ENCODE data around the gene NCS1.
"Not testable (repeated sequence)": the region's sequence is repeated elsewhere in the genome, so short reads cannot be mapped to it uniquely, and the experiment has no call there.

Gene NCS1

GRCh38 chr9:130276121-130276520 lies 103.9 kb downstream of the NCS1 start:
- Mint-ChIP-seq H3K27ac (no peak overlapping the region), H3K27me3 (ENCODE audit: low read depth) (peaks cover 40% of the 10 kb centered on the region), H3K4me3 (no peak overlapping the region), H3K4me1 (no peaks in the 10 kb centered on the region), H3K9me3 (no peaks in the 10 kb centered on the region), H3K36me3 (ENCODE audit: low read depth) (no peaks in the 10 kb centered on the region)
- TF ChIP-seq, protein P1, sequence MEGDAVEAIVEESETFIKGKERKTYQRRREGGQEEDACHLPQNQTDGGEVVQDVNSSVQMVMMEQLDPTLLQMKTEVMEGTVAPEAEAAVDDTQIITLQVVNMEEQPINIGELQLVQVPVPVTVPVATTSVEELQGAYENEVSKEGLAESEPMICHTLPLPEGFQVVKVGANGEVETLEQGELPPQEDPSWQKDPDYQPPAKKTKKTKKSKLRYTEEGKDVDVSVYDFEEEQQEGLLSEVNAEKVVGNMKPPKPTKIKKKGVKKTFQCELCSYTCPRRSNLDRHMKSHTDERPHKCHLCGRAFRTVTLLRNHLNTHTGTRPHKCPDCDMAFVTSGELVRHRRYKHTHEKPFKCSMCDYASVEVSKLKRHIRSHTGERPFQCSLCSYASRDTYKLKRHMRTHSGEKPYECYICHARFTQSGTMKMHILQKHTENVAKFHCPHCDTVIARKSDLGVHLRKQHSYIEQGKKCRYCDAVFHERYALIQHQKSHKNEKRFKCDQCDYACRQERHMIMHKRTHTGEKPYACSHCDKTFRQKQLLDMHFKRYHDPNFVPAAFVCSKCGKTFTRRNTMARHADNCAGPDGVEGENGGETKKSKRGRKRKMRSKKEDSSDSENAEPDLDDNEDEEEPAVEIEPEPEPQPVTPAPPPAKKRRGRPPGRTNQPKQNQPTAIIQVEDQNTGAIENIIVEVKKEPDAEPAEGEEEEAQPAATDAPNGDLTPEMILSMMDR (IDR thresholded peaks at IDR 0.05; ENCODE audit: unreplicated experiment in 3 of 3): no peak

GRCh38 chr9:130276955-130277354 lies 104.8 kb downstream of the NCS1 start:
- Mint-ChIP-seq H3K9me3 (no peaks in the 10 kb centered on the region), H3K27ac (no peak overlapping the region), H3K36me3 (ENCODE audit: low read depth) (no peaks in the 10 kb centered on the region)

DNA sequence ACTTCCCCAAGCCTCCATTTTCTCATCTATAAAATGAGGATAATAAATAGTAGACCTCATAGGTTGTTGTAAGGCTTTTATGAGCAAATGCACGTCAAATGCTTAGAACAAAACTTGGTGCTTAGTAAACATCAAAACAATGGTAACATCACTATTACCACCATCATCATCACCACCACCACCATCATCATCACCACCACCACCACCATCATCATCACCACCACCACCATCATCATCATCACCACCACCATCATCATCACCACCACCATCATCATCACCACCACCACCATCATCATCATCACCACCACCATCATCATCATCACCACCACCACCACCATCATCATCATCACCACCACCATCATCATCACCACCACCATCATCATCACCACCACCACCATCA lies 105.3 kb downstream of the NCS1 start:
- not testable (repeated sequence) for H3K27ac Mint-ChIP-seq; H3K4me1 Mint-ChIP-seq; H3K9me3 Mint-ChIP-seq; H3K4me3 Mint-ChIP-seq; H3K36me3 Mint-ChIP-seq (ENCODE audit: low read depth)
- peaks cover 38% of the 10 kb centered on the region for H3K27me3 Mint-ChIP-seq (ENCODE audit: low read depth)

More at GRCh38 chr9:130276955-130277354, 104.8 kb downstream of the NCS1 start:
- Mint-ChIP-seq H3K27me3 (ENCODE audit: low read depth) (peaks cover 36% of the 10 kb centered on the region), H3K4me1 (peaks cover 1% of the 10 kb centered on the region), H3K4me3 (no peak overlapping the region)
- TF ChIP-seq, protein P1 (IDR thresholded peaks at IDR 0.05; ENCODE audit: unreplicated experiment in 3 of 3): no peak

DNA sequence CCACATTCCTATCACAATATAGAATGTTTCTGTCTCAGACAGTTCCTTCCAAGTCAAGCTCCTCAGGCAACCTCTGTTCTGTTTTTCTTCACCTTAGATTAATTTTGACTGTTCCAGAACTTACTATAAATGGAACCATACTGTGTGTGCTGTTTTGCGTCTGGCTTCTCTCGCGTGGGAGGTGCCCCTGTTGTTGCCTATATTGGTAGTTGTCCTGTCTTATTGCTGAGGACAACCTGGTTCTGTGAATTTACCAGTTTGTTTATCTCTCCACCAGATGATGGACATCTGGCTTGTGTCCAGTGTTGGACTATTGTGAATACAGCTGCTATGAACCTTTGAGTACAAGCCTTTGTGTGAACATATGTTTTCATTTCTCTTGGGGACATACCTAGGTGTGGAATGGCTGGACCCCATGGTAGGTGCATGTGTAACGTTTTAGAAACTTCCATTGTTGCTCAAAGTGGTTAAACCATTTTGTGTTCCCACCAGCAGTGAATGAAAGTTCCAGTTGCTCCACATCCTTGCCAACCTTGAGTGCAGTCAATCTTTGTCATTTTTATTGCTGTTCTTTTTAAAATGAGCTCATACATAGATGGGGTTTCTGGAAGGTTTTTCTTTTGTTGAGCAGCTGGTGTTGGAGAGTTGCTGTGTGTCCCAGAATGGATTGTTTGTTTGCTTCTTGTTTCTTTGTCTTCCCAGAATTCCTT lies 111.5 kb downstream of the NCS1 start:
- Mint-ChIP-seq H3K27ac (peak overlapping the region in 1 of 3 experiments; percentile 36), H3K4me1 (peaks cover 35% of the 10 kb centered on the region), H3K9me3 (no peaks in the 10 kb centered on the region), H3K36me3 (ENCODE audit: low read depth) (no peaks in the 10 kb centered on the region), H3K4me3 (peak overlapping the region in 1 of 3 experiments; percentile 42), H3K27me3 (ENCODE audit: low read depth) (peaks cover 63% of the 10 kb centered on the region)
- TF ChIP-seq, protein P1 (IDR thresholded peaks at IDR 0.05; ENCODE audit: unreplicated experiment in 3 of 3): no peak

DNA sequence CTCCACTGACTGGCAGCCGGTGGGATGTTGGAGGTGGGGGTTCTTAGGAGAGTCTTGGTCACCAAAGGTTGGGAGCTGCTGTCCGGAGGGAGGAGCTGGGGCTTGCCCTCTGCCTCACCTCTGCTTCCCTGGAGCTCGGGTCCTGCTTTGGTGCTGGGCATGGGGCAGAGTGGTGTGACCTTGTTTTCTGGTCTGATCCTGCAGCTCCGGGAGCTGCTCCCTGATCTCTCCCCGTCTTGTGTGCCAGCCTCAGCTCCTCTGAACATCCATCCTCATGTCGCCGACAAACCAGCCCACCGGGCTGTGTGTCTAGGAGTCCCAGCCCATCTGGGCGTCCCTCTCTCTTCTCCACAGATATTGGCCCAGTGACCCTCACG lies 112.0 kb downstream of the NCS1 start:
- Mint-ChIP-seq H3K27ac (peak overlapping the region in 1 of 3 experiments; percentile 36), H3K36me3 (ENCODE audit: low read depth) (no peaks in the 10 kb centered on the region), H3K4me3 (no peak overlapping the region), H3K4me1 (peaks cover 41% of the 10 kb centered on the region), H3K27me3 (ENCODE audit: low read depth) (peaks cover 68% of the 10 kb centered on the region), H3K9me3 (no peaks in the 10 kb centered on the region)
- TF ChIP-seq, protein P1 (IDR thresholded peaks at IDR 0.05; ENCODE audit: unreplicated experiment in 3 of 3): no peak

- peaks cover 69% of the 10 kb centered on the region for H3K27me3 Mint-ChIP-seq (ENCODE audit: low read depth)
These were observed 112.5 kb downstream of the NCS1 start for GRCh38 chr9:130284690-130285089.

More at GRCh38 chr9:130284690-130285089, 112.5 kb downstream of the NCS1 start:
- Mint-ChIP-seq H3K4me3 (no peak overlapping the region), H3K36me3 (ENCODE audit: low read depth) (no peaks in the 10 kb centered on the region), H3K4me1 (peaks cover 42% of the 10 kb centered on the region), H3K27ac (no peak overlapping the region), H3K9me3 (no peaks in the 10 kb centered on the region)
- TF ChIP-seq, protein P1 (IDR thresholded peaks at IDR 0.05; ENCODE audit: unreplicated experiment in 3 of 3): no peak
